Small intestine (tissue), 7 donors: ENCODE results near the gene PRKCA. TPM values are rescaled to one million over a fixed set of nuclear protein-coding genes. Genes with fewer than 3 reads are reported as not detected.

Experiments used
- DNase-seq, 2 donors: peaks; one replicate each; pipeline versions ENCODE4 v3.0.0 to v3.0.0-alpha.2; 2013
- FAIRE-seq: peaks from 2 replicates; lab custom pipeline; 2012; peaks lifted over from hg19 to GRCh38; lab: Jason Lieb, UNC
- H3K27ac ChIP-seq, 3 donors: one replicate each; pipeline ENCODE4 v1.5.1; 2013; ENCODE audit warnings: low read length in 2 of 3, mild to moderate bottlenecking in 2 of 3, control low read depth in 1 of 3, inconsistent platforms in 1 of 3, low read depth in 1 of 3, moderate library complexity in 1 of 3
- H3K27me3 ChIP-seq, 3 donors: one replicate each; pipeline ENCODE4 v1.6.1; 2013; ENCODE audit warnings: low read length in 3 of 3, inconsistent platforms in 1 of 3; ENCODE audit not compliant: control insufficient read depth in 3 of 3, insufficient read depth in 3 of 3
- H3K36me3 ChIP-seq, 3 donors: one replicate each; pipeline ENCODE4 v1.6.1; 2013; ENCODE audit warnings: low read length in 3 of 3, inconsistent platforms in 1 of 3, low read depth in 1 of 3, mild to moderate bottlenecking in 1 of 3, moderate library complexity in 1 of 3; ENCODE audit not compliant: control insufficient read depth in 3 of 3, insufficient read depth in 2 of 3
- H3K4me1 ChIP-seq, 3 donors: one replicate each; pipeline ENCODE4 v1.6.1; 2013; ENCODE audit warnings: low read length in 2 of 3, inconsistent platforms in 1 of 3, low read depth in 1 of 3, mild to moderate bottlenecking in 1 of 3, moderate library complexity in 1 of 3; ENCODE audit not compliant: control insufficient read depth in 3 of 3, insufficient read depth in 2 of 3
- H3K4me3 ChIP-seq, 3 donors: one replicate each; pipeline ENCODE4 v1.5.1; 2013; ENCODE audit warnings: low read length in 3 of 3, control low read depth in 1 of 3, inconsistent platforms in 1 of 3, low read depth in 1 of 3, mild to moderate bottlenecking in 1 of 3, moderate library complexity in 1 of 3
- H3K9me3 ChIP-seq, 2 donors: one replicate each; pipeline ENCODE4 v1.6.1; 2013; ENCODE audit warnings: low read depth in 1 of 2, low read length in 1 of 2; ENCODE audit not compliant: control insufficient read depth in 2 of 2, insufficient read depth in 1 of 2
- WGBS, 3 donors: extraction: QIAGEN DNeasy Blood & Tissue Kit; methylation state at CpG; one replicate each; pipeline ENCODE4 v1.1.7; 2013; 5-methylcytosine and 5-hydroxymethylcytosine counted together
- polyA plus RNA-seq, 4 donors: library from polyadenylated mRNA; stranded (reverse) in 3 of 4; unstranded in 1 of 4; fragments of 200-250 nt in 3 of 4; fragments of 120-200 nt in 1 of 4; gene quantifications; one replicate each; pipeline versions ENCODE4 v1.2.1 to v1.2.3, GENCODE V29; 2013
- donor health status: healthy with polysubstance abuse.
- donor health status: control.
- donor health status: control.
- donor health status: Bipolar disorder and iron deficiency.
- donor health status: healthy.

Gene PRKCA
- polyA plus RNA-seq, 4 donors = 11.3 to 26.6 (median 22.9) TPM

- H3K9me3 ChIP-seq = no peaks in the 10 kb centered on the region
- 68 to 70% (median 70%) methylated on average over 10 of the region's 10 CpGs for WGBS, 3 donors
- FAIRE-seq (no peak), DNase-seq (no peak)
- no peaks in the 10 kb centered on the region for H3K36me3 ChIP-seq
- no peak overlapping the region for H3K4me3 ChIP-seq
- no peak overlapping the region for H3K27ac ChIP-seq
- no peaks in the 10 kb centered on the region for H3K4me1 ChIP-seq
- peaks cover 0 to 21% (median 16%) of the 10 kb centered on the region in 3 donors for H3K27me3 ChIP-seq
Measured at GRCh38 chr17:66840061-66840460, 537.6 kb downstream of the PRKCA start.

- Histone ChIP-seq H3K27me3 (peaks cover 0 to 8% (median 7%) of the 10 kb centered on the region in 3 donors), H3K4me3 (no peak overlapping the region), H3K9me3 (no peaks in the 10 kb centered on the region), H3K4me1 (no peaks in the 10 kb centered on the region), H3K27ac (no peak overlapping the region), H3K36me3 (no peaks in the 10 kb centered on the region)
- DNase-seq (no peak), FAIRE-seq (no peak)
- WGBS, 3 donors = 27 to 60% (median 42%) methylated on average over 4 of the region's 4 CpGs
Measured at GRCh38 chr17:66841328-66841727, 538.9 kb downstream of the PRKCA start.

GRCh38 chr17:66841744-66842143, 539.3 kb downstream of the PRKCA start:
- H3K4me1 ChIP-seq = no peaks in the 10 kb centered on the region
- H3K36me3 ChIP-seq = no peaks in the 10 kb centered on the region

DNA sequence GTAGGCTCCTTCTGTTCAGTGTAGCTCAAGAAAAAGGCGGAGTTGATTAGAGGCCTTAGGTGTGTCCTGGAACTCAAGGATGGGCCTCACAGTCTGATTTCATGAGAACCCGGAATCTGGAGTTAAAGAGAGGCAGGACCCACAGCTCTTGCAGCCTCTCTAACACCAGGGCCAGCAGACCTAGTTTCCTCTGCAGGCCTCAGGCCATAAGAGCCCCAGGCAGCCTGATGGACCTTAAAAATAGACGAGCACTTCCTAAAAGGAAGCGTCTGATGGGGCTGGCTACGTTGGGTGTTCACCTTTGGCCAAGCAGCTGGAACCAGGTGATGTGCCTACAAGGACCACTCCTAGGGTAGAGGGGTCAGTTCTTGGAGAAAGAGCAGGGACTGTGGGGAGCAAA, 540.1 kb downstream of the PRKCA start:
- no peaks in the 10 kb centered on the region for H3K27me3 ChIP-seq
- DNase-seq (no peak), FAIRE-seq (no peak)
- no peak overlapping the region for H3K4me3 ChIP-seq
- H3K36me3 ChIP-seq = no peaks in the 10 kb centered on the region
- 67 to 73% (median 70%) methylated on average over 5 of the region's 5 CpGs for WGBS, 3 donors
- H3K27ac ChIP-seq = no peak overlapping the region
- H3K4me1 ChIP-seq = no peaks in the 10 kb centered on the region
- peaks cover 0 to 4% of the 10 kb centered on the region in 2 donors for H3K9me3 ChIP-seq

More at GRCh38 chr17:66841744-66842143, 539.3 kb downstream of the PRKCA start:
- no peaks in the 10 kb centered on the region for H3K9me3 ChIP-seq
- 46 to 55% (median 48%) methylated on average over 3 to 4 of the region's 4 CpGs for WGBS, 3 donors
- FAIRE-seq (no peak), DNase-seq (no peak)
- no peak overlapping the region for H3K27ac ChIP-seq
- peaks cover 0 to 4% (median 3%) of the 10 kb centered on the region in 3 donors for H3K27me3 ChIP-seq
- no peak overlapping the region for H3K4me3 ChIP-seq

- DNase-seq = no peak
- WGBS, 3 donors = 92 to 96% (median 94%) methylated on average over 3 of the region's 3 CpGs
Measured at GRCh38 chr17:66842959-66843358, 540.5 kb downstream of the PRKCA start.

GRCh38 chr17:66843627-66844026, 541.2 kb downstream of the PRKCA start:
- FAIRE-seq = no peak

More at GRCh38 chr17:66842959-66843358, 540.5 kb downstream of the PRKCA start:
- H3K4me1 ChIP-seq = no peaks in the 10 kb centered on the region
- FAIRE-seq = no peak
- no peaks in the 10 kb centered on the region for H3K36me3 ChIP-seq
- no peak overlapping the region for H3K4me3 ChIP-seq
- peaks cover 0 to 4% of the 10 kb centered on the region in 2 donors for H3K9me3 ChIP-seq
- H3K27ac ChIP-seq = no peak overlapping the region
- no peaks in the 10 kb centered on the region for H3K27me3 ChIP-seq

GRCh38 chr17:66847704-66848103, 545.3 kb downstream of the PRKCA start:
- Histone ChIP-seq H3K27me3 (no peaks in the 10 kb centered on the region), H3K4me1 (no peaks in the 10 kb centered on the region), H3K27ac (no peak overlapping the region), H3K36me3 (no peaks in the 10 kb centered on the region), H3K4me3 (no peak overlapping the region), H3K9me3 (peaks cover 0 to 4% of the 10 kb centered on the region in 2 donors)
- 58 to 83% (median 72%) methylated on average over 3 of the region's 3 CpGs for WGBS, 3 donors
- DNase-seq = no peak
- no peak for FAIRE-seq

More at GRCh38 chr17:66843627-66844026, 541.2 kb downstream of the PRKCA start:
- H3K36me3 ChIP-seq = no peaks in the 10 kb centered on the region
- 65 to 70% (median 69%) methylated on average over 4 of the region's 4 CpGs for WGBS, 3 donors
- no peak overlapping the region for H3K4me3 ChIP-seq
- H3K9me3 ChIP-seq = peaks cover 0 to 4% of the 10 kb centered on the region in 2 donors
- H3K27ac ChIP-seq = no peak overlapping the region
- H3K27me3 ChIP-seq = no peaks in the 10 kb centered on the region
- no peak for DNase-seq
- no peaks in the 10 kb centered on the region for H3K4me1 ChIP-seq

GRCh38 chr17:66848496-66848895, 546.1 kb downstream of the PRKCA start:
- H3K9me3 ChIP-seq = peaks cover 0 to 4% of the 10 kb centered on the region in 2 donors
- DNase-seq (no peak), FAIRE-seq (no peak)
- no peaks in the 10 kb centered on the region for H3K36me3 ChIP-seq
- WGBS, 3 donors = 70 to 82% (median 79%) methylated on average over 6 of the region's 6 CpGs
- no peaks in the 10 kb centered on the region for H3K27me3 ChIP-seq
- no peak overlapping the region for H3K27ac ChIP-seq
- no peaks in the 10 kb centered on the region for H3K4me1 ChIP-seq
- H3K4me3 ChIP-seq = no peak overlapping the region
